Measurements from ENCODE around the gene MYLK2. TPM values are rescaled to one million over a fixed set of nuclear protein-coding genes. Genes with fewer than 3 reads are reported as not detected.
A peak's percentile ranks its signal among the peaks of the same experiment; 100 is the strongest.

Gene MYLK2
- total and polyA plus RNA-seq, 2 donors (not counting 1 experiment from before 2014, with no cell fraction given) = under 0.01 TPM; not detected in 1

GRCh38 chr20:31784354-31785044, 34.7 kb upstream of the MYLK2 start:
- Histone ChIP-seq H3K27ac (ENCODE audit: insufficient read depth, low read length) (no peak overlapping the region), H3K79me2 (ENCODE audit: control insufficient read depth, insufficient read depth, low read length) (no peaks in the 10 kb centered on the region), H3K4me3 (replicated peaks in 1 of 4; ENCODE audit: control extremely low read depth in 1 of 4, insufficient read depth in 1 of 4, low read depth in 3 of 4, low read length in 4 of 4) (no peak overlapping the region), H3K9me3 (ENCODE audit: control insufficient read depth, insufficient read depth, low read depth, low read length) (no peaks in the 10 kb centered on the region), H2AFZ (ENCODE audit: low read length) (no peak overlapping the region), H3K36me3 (ENCODE audit: control insufficient read depth, insufficient read depth, low read length) (peaks cover 6% of the 10 kb centered on the region), H4K20me1 (ENCODE audit: control insufficient read depth, extremely low read depth, insufficient read depth, low read length) (no peaks in the 10 kb centered on the region), H3K4me2 (ENCODE audit: extremely low read depth, insufficient read depth, low read length) (no peak overlapping the region), H3K4me1 (ENCODE audit: control insufficient read depth, extremely low read depth, insufficient read depth, low read length) (peaks cover 3% of the 10 kb centered on the region), H3K27me3 (ENCODE audit: control insufficient read depth, insufficient read depth, low read length) (no peaks in the 10 kb centered on the region), H3K9ac (ENCODE audit: insufficient read depth, low read length) (no peak overlapping the region)
- TF ChIP-seq EZH2 (IDR thresholded peaks at IDR 0.05; ENCODE audit: low read length, missing control alignments) = no peak
- TF ChIP-seq, protein P1, sequence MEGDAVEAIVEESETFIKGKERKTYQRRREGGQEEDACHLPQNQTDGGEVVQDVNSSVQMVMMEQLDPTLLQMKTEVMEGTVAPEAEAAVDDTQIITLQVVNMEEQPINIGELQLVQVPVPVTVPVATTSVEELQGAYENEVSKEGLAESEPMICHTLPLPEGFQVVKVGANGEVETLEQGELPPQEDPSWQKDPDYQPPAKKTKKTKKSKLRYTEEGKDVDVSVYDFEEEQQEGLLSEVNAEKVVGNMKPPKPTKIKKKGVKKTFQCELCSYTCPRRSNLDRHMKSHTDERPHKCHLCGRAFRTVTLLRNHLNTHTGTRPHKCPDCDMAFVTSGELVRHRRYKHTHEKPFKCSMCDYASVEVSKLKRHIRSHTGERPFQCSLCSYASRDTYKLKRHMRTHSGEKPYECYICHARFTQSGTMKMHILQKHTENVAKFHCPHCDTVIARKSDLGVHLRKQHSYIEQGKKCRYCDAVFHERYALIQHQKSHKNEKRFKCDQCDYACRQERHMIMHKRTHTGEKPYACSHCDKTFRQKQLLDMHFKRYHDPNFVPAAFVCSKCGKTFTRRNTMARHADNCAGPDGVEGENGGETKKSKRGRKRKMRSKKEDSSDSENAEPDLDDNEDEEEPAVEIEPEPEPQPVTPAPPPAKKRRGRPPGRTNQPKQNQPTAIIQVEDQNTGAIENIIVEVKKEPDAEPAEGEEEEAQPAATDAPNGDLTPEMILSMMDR (conservative IDR thresholded peaks at IDR 0.05 in 1 of 2, IDR thresholded peaks at IDR 0.05 in 1 of 2; ENCODE audit: low read depth in 1 of 2, low read length in 2 of 2) = no peak
- no peak for DNase-seq (ENCODE audit: low read depth in 2 of 2)

GRCh38 chr20:31785089-31785488, 34.1 kb upstream of the MYLK2 start:
- no peak overlapping the region for H3K4me3 ChIP-seq (replicated peaks in 1 of 4; ENCODE audit: control extremely low read depth in 1 of 4, insufficient read depth in 1 of 4, low read depth in 3 of 4, low read length in 4 of 4)
- peaks cover 6% of the 10 kb centered on the region for H3K36me3 ChIP-seq (ENCODE audit: control insufficient read depth, insufficient read depth, low read length)
- DNase-seq (ENCODE audit: low read depth in 2 of 2) = no peak
- no peak overlapping the region for H3K4me2 ChIP-seq (ENCODE audit: extremely low read depth, insufficient read depth, low read length)
- no peaks in the 10 kb centered on the region for H3K27me3 ChIP-seq (ENCODE audit: control insufficient read depth, insufficient read depth, low read length)
- H3K4me1 ChIP-seq (ENCODE audit: control insufficient read depth, extremely low read depth, insufficient read depth, low read length) = peaks cover 3% of the 10 kb centered on the region
- H3K9me3 ChIP-seq (ENCODE audit: control insufficient read depth, insufficient read depth, low read depth, low read length) = no peaks in the 10 kb centered on the region
- no peaks in the 10 kb centered on the region for H3K79me2 ChIP-seq (ENCODE audit: control insufficient read depth, insufficient read depth, low read length)
- H4K20me1 ChIP-seq (ENCODE audit: control insufficient read depth, extremely low read depth, insufficient read depth, low read length) = no peaks in the 10 kb centered on the region
- H3K9ac ChIP-seq (ENCODE audit: insufficient read depth, low read length) = no peak overlapping the region
- TF ChIP-seq, protein P1 (conservative IDR thresholded peaks at IDR 0.05 in 1 of 2, IDR thresholded peaks at IDR 0.05 in 1 of 2; ENCODE audit: low read depth in 1 of 2, low read length in 2 of 2) = no peak
- no peak for TF ChIP-seq EZH2 (IDR thresholded peaks at IDR 0.05; ENCODE audit: low read length, missing control alignments)
- no peak overlapping the region for H2AFZ ChIP-seq (ENCODE audit: low read length)
- no peak overlapping the region for H3K27ac ChIP-seq (ENCODE audit: insufficient read depth, low read length)

GRCh38 chr20:31788578-31788977, 30.6 kb upstream of the MYLK2 start:
- Histone ChIP-seq H3K4me2 (ENCODE audit: extremely low read depth, insufficient read depth, low read length) (no peak overlapping the region), H3K4me3 (replicated peaks in 1 of 4; ENCODE audit: control extremely low read depth in 1 of 4, insufficient read depth in 1 of 4, low read depth in 3 of 4, low read length in 4 of 4) (no peak overlapping the region), H3K27ac (ENCODE audit: insufficient read depth, low read length) (peak overlapping the region; percentile 13), H3K4me1 (ENCODE audit: control insufficient read depth, extremely low read depth, insufficient read depth, low read length) (peaks cover 3% of the 10 kb centered on the region), H4K20me1 (ENCODE audit: control insufficient read depth, extremely low read depth, insufficient read depth, low read length) (no peaks in the 10 kb centered on the region), H2AFZ (ENCODE audit: low read length) (peak overlapping the region; percentile 18), H3K79me2 (ENCODE audit: control insufficient read depth, insufficient read depth, low read length) (no peaks in the 10 kb centered on the region), H3K9ac (ENCODE audit: insufficient read depth, low read length) (no peak overlapping the region), H3K9me3 (ENCODE audit: control insufficient read depth, insufficient read depth, low read depth, low read length) (no peaks in the 10 kb centered on the region), H3K36me3 (ENCODE audit: control insufficient read depth, insufficient read depth, low read length) (no peaks in the 10 kb centered on the region), H3K27me3 (ENCODE audit: control insufficient read depth, insufficient read depth, low read length) (no peaks in the 10 kb centered on the region)
- DNase-seq (ENCODE audit: low read depth in 2 of 2) = no peak
- TF ChIP-seq, protein P1 (conservative IDR thresholded peaks at IDR 0.05 in 1 of 2, IDR thresholded peaks at IDR 0.05 in 1 of 2; ENCODE audit: low read depth in 1 of 2, low read length in 2 of 2) = peak in 1 of 2 donors; percentile 2
- no peak for TF ChIP-seq EZH2 (IDR thresholded peaks at IDR 0.05; ENCODE audit: low read length, missing control alignments)
